ENCODE measurements around the gene ASCL5.

GRCh38 chr1:201115390-201115937 lies 11.5 kb downstream of the ASCL5 start:
- TF ChIP-seq CTCF (IDR thresholded peaks at IDR 0.05; ENCODE audit: borderline replicate concordance, extremely low read depth, low read length, poor library complexity, severe bottlenecking) (no peak), EZH2 (IDR thresholded peaks at IDR 0.05; ENCODE audit: borderline replicate concordance, low read depth, low read length, severe bottlenecking) (no peak)

All from DND-41 (cell line).